ENCODE data around the gene PER3.

DNA sequence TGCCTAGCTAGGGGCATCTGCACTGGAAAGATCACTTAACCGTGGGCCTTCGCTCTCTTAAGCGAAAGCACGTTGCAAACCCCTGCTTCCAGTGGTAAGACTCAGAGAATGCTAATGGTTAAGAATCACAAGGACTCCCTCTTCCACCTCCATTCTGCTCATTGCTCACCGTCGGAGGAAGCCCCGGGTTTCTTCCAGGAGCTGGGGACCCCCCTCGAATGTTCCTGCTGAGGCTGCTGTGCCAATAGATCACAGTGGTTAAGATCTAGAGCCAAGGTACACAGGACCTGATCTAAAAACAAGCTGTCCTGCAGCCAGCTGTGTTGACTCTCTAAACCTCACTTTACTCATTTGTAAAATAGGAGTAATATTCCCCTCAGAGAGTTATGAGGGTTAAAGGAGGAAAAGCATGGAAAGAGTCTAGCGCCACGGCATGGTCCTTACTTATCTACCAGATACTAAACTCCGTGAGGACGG lies 12.2 kb upstream of the PER3 start:
- TF ChIP-seq, protein P1, sequence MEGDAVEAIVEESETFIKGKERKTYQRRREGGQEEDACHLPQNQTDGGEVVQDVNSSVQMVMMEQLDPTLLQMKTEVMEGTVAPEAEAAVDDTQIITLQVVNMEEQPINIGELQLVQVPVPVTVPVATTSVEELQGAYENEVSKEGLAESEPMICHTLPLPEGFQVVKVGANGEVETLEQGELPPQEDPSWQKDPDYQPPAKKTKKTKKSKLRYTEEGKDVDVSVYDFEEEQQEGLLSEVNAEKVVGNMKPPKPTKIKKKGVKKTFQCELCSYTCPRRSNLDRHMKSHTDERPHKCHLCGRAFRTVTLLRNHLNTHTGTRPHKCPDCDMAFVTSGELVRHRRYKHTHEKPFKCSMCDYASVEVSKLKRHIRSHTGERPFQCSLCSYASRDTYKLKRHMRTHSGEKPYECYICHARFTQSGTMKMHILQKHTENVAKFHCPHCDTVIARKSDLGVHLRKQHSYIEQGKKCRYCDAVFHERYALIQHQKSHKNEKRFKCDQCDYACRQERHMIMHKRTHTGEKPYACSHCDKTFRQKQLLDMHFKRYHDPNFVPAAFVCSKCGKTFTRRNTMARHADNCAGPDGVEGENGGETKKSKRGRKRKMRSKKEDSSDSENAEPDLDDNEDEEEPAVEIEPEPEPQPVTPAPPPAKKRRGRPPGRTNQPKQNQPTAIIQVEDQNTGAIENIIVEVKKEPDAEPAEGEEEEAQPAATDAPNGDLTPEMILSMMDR (IDR thresholded peaks at IDR 0.05), result no peak
- no peak for TF ChIP-seq POLR2A (IDR thresholded peaks at IDR 0.05)
